NCI-H1048 (cell line): Measurements from ENCODE around the gene LSM7.

Experiments used
- DNase-seq: peaks from one replicate; lab custom pipeline; 2025; lab: John Stamatoyannopoulos, UW

The LSM7 gene

GRCh38 chr19:2276429-2276986, 51.9 kb downstream of the LSM7 start:
- no peak for DNase-seq

- DNase-seq: no peak
These were observed 52.6 kb downstream of the LSM7 start for GRCh38 chr19:2275588-2276428.

GRCh38 chr19:2274931-2275535, 53.4 kb downstream of the LSM7 start:
- no peak for DNase-seq

- no peak for DNase-seq
These were observed 54.1 kb downstream of the LSM7 start for GRCh38 chr19:2274185-2274711.

GRCh38 chr19:2273356-2274184, 54.8 kb downstream of the LSM7 start:
- peak; percentile 43 for DNase-seq
